DOHH2 (cell line): Measurements from ENCODE around the gene MED12L.

ENCODE experiments used
- H3F3A ChIP-seq: fragments of 200-600 bp; sonication (generic), shearing (Covaris generic); 2 replicates; pipeline ENCODE4 v1.6.0; 2016; ENCODE audit warnings: antibody characterized with exemption, mild to moderate bottlenecking; ENCODE audit not compliant: control insufficient read depth, insufficient read depth
- H3K27ac ChIP-seq: fragments of 200-600 bp; sonication (generic); 2 replicates; pipeline ENCODE4 v1.5.1; 2014; ENCODE audit warnings: low read depth, mild to moderate bottlenecking, low read length, moderate library complexity
- H3K27me3 ChIP-seq: fragments of 200-600 bp; sonication (generic); 2 replicates; pipeline ENCODE4 v1.6.1; 2014; ENCODE audit warnings: mild to moderate bottlenecking, low read length, mixed read lengths; ENCODE audit not compliant: control insufficient read depth
- H3K36me3 ChIP-seq: fragments of 200-600 bp; sonication (generic); 2 replicates; pipeline ENCODE4 v1.6.1; 2014; ENCODE audit warnings: mild to moderate bottlenecking, low read length, moderate library complexity, mixed read lengths; ENCODE audit not compliant: control insufficient read depth
- H3K4me1 ChIP-seq: fragments of 200-600 bp; sonication (generic); 2 replicates; pipeline ENCODE4 v1.6.1; 2014; ENCODE audit warnings: mild to moderate bottlenecking, low read length, mixed read lengths; ENCODE audit not compliant: control insufficient read depth
- H3K4me2 ChIP-seq: fragments of 200-600 bp; sonication (generic); 2 replicates; pipeline ENCODE4 v1.6.0; 2014; ENCODE audit warnings: mild to moderate bottlenecking, low read length, moderate library complexity
- H3K4me3 ChIP-seq: fragments of 200-600 bp; sonication (generic); 2 replicates; pipeline ENCODE4 v1.5.1; 2014; ENCODE audit warnings: mild to moderate bottlenecking, low read length, mixed read lengths
- H3K79me2 ChIP-seq: fragments of 200-600 bp; sonication (generic); 2 replicates; pipeline ENCODE4 v1.6.1; 2014; ENCODE audit warnings: mild to moderate bottlenecking, low read length, mixed read lengths; ENCODE audit not compliant: control insufficient read depth
- H3K9me2 ChIP-seq: fragments of 200-600 bp; sonication (generic); replicated peaks from 2 replicates; pipeline ENCODE4 v1.6.1; 2014; ENCODE audit warnings: mild to moderate bottlenecking, low read length, mixed read lengths; ENCODE audit not compliant: control insufficient read depth
- H3K9me3 ChIP-seq: fragments of 200-600 bp; sonication (generic); 2 replicates; pipeline ENCODE4 v1.6.1; 2014; ENCODE audit warnings: antibody characterized with exemption, low read length, mixed read lengths; ENCODE audit not compliant: control insufficient read depth, insufficient read depth
- H4K20me1 ChIP-seq: fragments of 200-600 bp; sonication (generic); 2 replicates; pipeline ENCODE4 v1.6.0; 2014; ENCODE audit warnings: low read depth, mild to moderate bottlenecking, antibody characterized with exemption, low read length, moderate library complexity; ENCODE audit not compliant: control insufficient read depth, insufficient read depth
- EZH2phosphoT487 ChIP-seq: fragments of 200-600 bp; sonication (generic); IDR thresholded peaks from 2 replicates; pipeline ENCODE4 v1.6.1; 2017; ENCODE audit warnings: borderline replicate concordance, mild to moderate bottlenecking, antibody characterized with exemption, low read length, moderate library complexity, mixed read lengths
- TF ChIP-seq, protein P1 (sequence below): fragments of 200-600 bp; sonication (generic); IDR thresholded peaks from one replicate; pipeline ENCODE4 v1.5.1; 2014; ENCODE audit warnings: antibody characterized with exemption, mild to moderate bottlenecking, low read depth, low read length; ENCODE audit not compliant: poor library complexity, severe bottlenecking

MED12L gene

DNA sequence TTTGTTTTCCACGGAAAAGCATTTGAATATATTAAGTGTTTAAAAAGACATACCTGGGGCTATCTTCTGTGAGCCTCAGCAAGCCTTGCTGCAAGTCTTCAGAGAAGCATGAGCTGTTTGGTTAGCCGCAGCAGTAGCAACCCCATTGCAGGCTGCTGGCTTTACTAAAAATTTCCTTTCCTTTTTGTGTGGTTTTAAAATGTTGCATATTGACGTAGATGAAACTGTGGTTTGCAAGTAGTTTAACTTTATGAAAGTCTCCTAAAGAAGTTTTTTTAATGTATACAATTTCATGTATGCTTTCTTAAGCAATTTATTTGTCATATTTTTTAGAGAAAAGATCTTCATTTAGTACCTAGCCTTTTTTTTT lies 117.6 kb downstream of the MED12L start, which contains the start of gene GPR171:
Gene GPR171, minus strand, starts transcription at position 166 of the 370 bp plus-strand sequence. CDS start 3,830 bp downstream, outside the sequence.
- Histone ChIP-seq H3K4me3 (no peak within 1 kb of the TSS), H3K27me3 (no peaks in the 10 kb centered on the region), H3K27ac (no peak within 1 kb of the TSS), H3K36me3 (no peaks in the 10 kb centered on the region), H3K4me1 (no peaks in the 10 kb centered on the region), H3K4me2 (no peak within 1 kb of the TSS), H3K79me2 (no peaks in the 10 kb centered on the region), H4K20me1 (no peaks in the 10 kb centered on the region), H3F3A (no peaks in the 10 kb centered on the region), H3K9me3 (no peaks in the 10 kb centered on the region), H3K9me2 (no peaks in the 10 kb centered on the region)
- TF ChIP-seq EZH2phosphoT487 = no peak
- TF ChIP-seq, protein P1, sequence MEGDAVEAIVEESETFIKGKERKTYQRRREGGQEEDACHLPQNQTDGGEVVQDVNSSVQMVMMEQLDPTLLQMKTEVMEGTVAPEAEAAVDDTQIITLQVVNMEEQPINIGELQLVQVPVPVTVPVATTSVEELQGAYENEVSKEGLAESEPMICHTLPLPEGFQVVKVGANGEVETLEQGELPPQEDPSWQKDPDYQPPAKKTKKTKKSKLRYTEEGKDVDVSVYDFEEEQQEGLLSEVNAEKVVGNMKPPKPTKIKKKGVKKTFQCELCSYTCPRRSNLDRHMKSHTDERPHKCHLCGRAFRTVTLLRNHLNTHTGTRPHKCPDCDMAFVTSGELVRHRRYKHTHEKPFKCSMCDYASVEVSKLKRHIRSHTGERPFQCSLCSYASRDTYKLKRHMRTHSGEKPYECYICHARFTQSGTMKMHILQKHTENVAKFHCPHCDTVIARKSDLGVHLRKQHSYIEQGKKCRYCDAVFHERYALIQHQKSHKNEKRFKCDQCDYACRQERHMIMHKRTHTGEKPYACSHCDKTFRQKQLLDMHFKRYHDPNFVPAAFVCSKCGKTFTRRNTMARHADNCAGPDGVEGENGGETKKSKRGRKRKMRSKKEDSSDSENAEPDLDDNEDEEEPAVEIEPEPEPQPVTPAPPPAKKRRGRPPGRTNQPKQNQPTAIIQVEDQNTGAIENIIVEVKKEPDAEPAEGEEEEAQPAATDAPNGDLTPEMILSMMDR = no peak

DNA sequence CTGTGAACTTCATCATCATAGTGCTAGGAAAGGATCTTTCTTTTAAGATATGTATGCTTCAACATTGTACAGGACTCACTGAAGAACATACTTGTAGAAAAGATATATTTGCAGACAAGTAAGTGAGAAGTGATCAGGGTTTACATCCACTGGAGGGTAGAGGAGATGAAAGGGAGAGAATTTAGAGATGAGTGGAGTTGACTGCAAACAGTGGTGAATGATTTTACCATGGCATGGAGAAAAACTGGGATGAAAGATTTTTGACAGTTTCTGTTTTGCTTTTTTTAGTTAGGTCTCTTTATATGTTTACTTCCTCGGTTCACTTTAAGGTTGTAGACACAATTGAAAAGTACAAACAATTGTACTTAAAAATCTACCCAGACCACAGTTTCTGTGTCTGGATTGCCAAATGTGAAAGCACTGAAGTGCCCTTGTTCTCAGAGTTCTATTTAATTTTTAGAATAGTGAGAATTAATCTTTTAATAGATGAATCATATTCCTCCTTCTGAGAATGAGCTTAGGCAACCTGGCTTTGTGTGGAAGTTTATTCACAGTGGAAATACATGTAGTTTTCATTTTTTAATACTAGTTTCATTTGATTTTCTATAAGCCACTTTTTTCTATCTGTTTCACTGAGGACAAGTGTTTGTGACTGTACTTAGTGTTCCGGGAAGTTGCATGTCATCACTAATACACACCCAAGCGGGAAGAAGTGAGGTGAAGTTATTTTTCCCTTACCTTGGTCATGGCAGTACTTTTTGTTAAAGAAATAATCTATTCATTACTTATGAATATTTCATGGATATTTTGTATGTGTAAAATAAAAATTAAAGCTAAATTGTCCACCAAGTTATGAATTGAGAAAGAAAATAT lies 119.3 kb downstream of the MED12L start:
- Histone ChIP-seq H3K4me2 (no peak overlapping the region), H3K9me2 (no peaks in the 10 kb centered on the region), H4K20me1 (no peaks in the 10 kb centered on the region), H3K27me3 (no peaks in the 10 kb centered on the region), H3K79me2 (no peaks in the 10 kb centered on the region), H3K27ac (no peak overlapping the region), H3K4me3 (no peak overlapping the region), H3K4me1 (no peaks in the 10 kb centered on the region), H3F3A (no peaks in the 10 kb centered on the region), H3K36me3 (no peaks in the 10 kb centered on the region), H3K9me3 (no peaks in the 10 kb centered on the region)
- TF ChIP-seq, protein P1 = no peak
- TF ChIP-seq EZH2phosphoT487 = no peak

GRCh38 chr3:151205482-151205881 lies 120.0 kb downstream of the MED12L start:
- no peak overlapping the region for H3K4me3 ChIP-seq
- TF ChIP-seq EZH2phosphoT487 = no peak
- TF ChIP-seq, protein P1 = no peak
- no peaks in the 10 kb centered on the region for H3K27me3 ChIP-seq
- no peaks in the 10 kb centered on the region for H3K9me2 ChIP-seq
- no peaks in the 10 kb centered on the region for H4K20me1 ChIP-seq
- no peaks in the 10 kb centered on the region for H3K9me3 ChIP-seq
- H3K27ac ChIP-seq = no peak overlapping the region
- no peaks in the 10 kb centered on the region for H3K79me2 ChIP-seq
- H3K4me2 ChIP-seq = no peak overlapping the region
- H3K4me1 ChIP-seq = no peaks in the 10 kb centered on the region
- no peaks in the 10 kb centered on the region for H3K36me3 ChIP-seq
- H3F3A ChIP-seq = no peaks in the 10 kb centered on the region
